Vagina (tissue), 2 donors: ENCODE measurements around the gene XRCC4. TPM values are rescaled to one million over a fixed set of nuclear protein-coding genes. Genes with fewer than 3 reads are reported as not detected.

ENCODE experiments used
- DNase-seq, 2 donors: peaks; one replicate each; pipeline ENCODE4 v3.0.0-alpha.2; 2017; ENCODE audit errors: extremely low spot score in 2 of 2
- H3K27ac ChIP-seq: fragments of 200-600 bp; sonication (generic); one replicate; pipeline ENCODE4 v1.5.1; 2019
- H3K27me3 ChIP-seq: fragments of 200-600 bp; sonication (generic); one replicate; pipeline ENCODE4 v1.5.1; 2019
- H3K36me3 ChIP-seq, 2 donors: fragments of 200-600 bp; sonication (generic); one replicate each; pipeline ENCODE4 v1.5.1; 2017 to 2019
- H3K4me1 ChIP-seq: fragments of 200-600 bp; sonication (generic); one replicate; pipeline ENCODE4 v1.5.1; 2019
- H3K4me3 ChIP-seq, 2 donors: fragments of 200-600 bp; sonication (generic); 1 replicate in 1 of 2; 2 replicates in 1 of 2; pipeline ENCODE4 v1.5.1; 2016 to 2019
- H3K9me3 ChIP-seq: fragments of 200-600 bp; sonication (generic); one replicate; pipeline ENCODE4 v1.5.1; 2019
- POLR2A ChIP-seq, 2 donors: fragments of 450-650 bp; IDR thresholded peaks; one replicate each; pipeline ENCODE4 v1.6.1; 2017; ENCODE audit warnings: antibody characterized with exemption in 2 of 2, mild to moderate bottlenecking in 2 of 2, moderate library complexity in 2 of 2
- POLR2AphosphoS5 ChIP-seq, 2 donors: sonication (generic); formaldehyde crosslinking; IDR thresholded peaks; one replicate each; pipeline ENCODE4 v1.9.0; 2017; ENCODE audit warnings: antibody characterized with exemption in 2 of 2, mild to moderate bottlenecking in 2 of 2, low read depth in 1 of 2; ENCODE audit not compliant: insufficient read depth in 1 of 2
- intact Hi-C: fragments of 100-400 bp; cut with DNase I; formaldehyde crosslinking; loops from one replicate; pipeline ENCODE4 v1.15.1; 2023
- total RNA-seq: library from RNA; depleted of rRNA; stranded (reverse); fragments of >200 nt; gene quantifications from one replicate; pipeline ENCODE4 v1.2.3, GENCODE V29; 2016
- TF ChIP-seq, protein P1 (sequence below), 3 experiments: fragments of 450-650 bp in 2 of 3; fragments of 200-600 bp in 1 of 3; sonication (generic) in 1 of 3; IDR thresholded peaks; one replicate each; pipeline ENCODE4 v1.5.1; 2017 to 2019; ENCODE audit warnings: antibody characterized with exemption in 3 of 3, mild to moderate bottlenecking in 2 of 3, moderate library complexity in 2 of 3

The XRCC4 gene
- total RNA-seq, 1 donor from 2014 or later, result 5.4 TPM

DNA sequence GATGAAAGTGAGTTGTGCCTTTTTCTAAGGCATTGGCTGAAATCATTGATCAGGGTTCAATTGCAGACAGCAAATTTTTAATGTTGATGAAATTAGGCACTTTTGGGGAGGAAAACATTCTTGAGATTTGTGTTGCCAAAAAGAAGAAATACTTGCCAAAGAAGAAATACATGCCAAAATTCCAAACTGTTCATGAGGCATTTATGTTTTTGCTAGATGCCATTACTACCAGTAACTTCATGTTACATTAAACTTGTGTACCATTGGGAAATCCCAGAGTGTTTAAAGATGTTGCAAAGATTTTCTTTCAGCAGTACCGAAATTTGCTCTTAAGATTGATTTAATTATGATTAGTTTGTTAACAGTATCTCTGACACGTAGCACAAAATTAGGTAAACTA lies 7.0 kb downstream of the XRCC4 start:
- no peaks in the 10 kb centered on the region for H3K4me1 ChIP-seq
- no peaks in the 10 kb centered on the region for H3K27me3 ChIP-seq
- H3K9me3 ChIP-seq, result no peaks in the 10 kb centered on the region
- DNase-seq, result no peak
- intact Hi-C loops, result no loop called here
- no peak overlapping the region for H3K27ac ChIP-seq
- no peak overlapping the region for H3K4me3 ChIP-seq
- TF ChIP-seq POLR2A (IDR thresholded peaks at IDR 0.05), result no peak
- TF ChIP-seq, protein P1, sequence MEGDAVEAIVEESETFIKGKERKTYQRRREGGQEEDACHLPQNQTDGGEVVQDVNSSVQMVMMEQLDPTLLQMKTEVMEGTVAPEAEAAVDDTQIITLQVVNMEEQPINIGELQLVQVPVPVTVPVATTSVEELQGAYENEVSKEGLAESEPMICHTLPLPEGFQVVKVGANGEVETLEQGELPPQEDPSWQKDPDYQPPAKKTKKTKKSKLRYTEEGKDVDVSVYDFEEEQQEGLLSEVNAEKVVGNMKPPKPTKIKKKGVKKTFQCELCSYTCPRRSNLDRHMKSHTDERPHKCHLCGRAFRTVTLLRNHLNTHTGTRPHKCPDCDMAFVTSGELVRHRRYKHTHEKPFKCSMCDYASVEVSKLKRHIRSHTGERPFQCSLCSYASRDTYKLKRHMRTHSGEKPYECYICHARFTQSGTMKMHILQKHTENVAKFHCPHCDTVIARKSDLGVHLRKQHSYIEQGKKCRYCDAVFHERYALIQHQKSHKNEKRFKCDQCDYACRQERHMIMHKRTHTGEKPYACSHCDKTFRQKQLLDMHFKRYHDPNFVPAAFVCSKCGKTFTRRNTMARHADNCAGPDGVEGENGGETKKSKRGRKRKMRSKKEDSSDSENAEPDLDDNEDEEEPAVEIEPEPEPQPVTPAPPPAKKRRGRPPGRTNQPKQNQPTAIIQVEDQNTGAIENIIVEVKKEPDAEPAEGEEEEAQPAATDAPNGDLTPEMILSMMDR (IDR thresholded peaks at IDR 0.05), result no peak
- no peak for TF ChIP-seq POLR2AphosphoS5 (IDR thresholded peaks at IDR 0.05; ENCODE audit: insufficient read depth in 1 of 2, low read depth in 1 of 2)
- H3K36me3 ChIP-seq, result no peaks in the 10 kb centered on the region

DNA sequence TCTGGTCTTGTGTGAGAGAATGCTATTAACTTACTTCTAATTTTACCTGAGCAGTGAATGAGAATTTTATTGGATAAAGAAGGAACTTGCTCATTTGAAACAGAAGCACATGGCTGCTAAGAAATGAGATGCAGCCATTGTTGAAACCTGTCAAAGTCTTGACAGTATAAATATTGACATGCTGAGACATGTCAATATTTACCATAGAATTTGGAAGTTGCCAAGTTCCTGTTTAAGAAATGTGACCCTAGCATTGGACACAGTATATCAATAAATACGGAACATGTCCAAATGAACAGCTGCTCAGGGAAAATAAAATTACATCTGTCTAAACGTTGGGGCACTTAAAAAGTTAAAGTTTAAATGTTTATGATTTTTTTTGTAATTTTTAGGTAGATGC lies 7.8 kb downstream of the XRCC4 start:
- Histone ChIP-seq H3K27me3 (no peaks in the 10 kb centered on the region), H3K4me3 (no peak overlapping the region), H3K27ac (no peak overlapping the region), H3K4me1 (no peaks in the 10 kb centered on the region), H3K9me3 (no peaks in the 10 kb centered on the region), H3K36me3 (no peaks in the 10 kb centered on the region)
- no peak for DNase-seq
- intact Hi-C loops, result no loop called here
- no peak for TF ChIP-seq POLR2AphosphoS5 (IDR thresholded peaks at IDR 0.05; ENCODE audit: insufficient read depth in 1 of 2, low read depth in 1 of 2)
- no peak for TF ChIP-seq POLR2A (IDR thresholded peaks at IDR 0.05)
- TF ChIP-seq, protein P1 (IDR thresholded peaks at IDR 0.05), result no peak

GRCh38 chr5:83090169-83090568 lies 12.8 kb downstream of the XRCC4 start:
- intact Hi-C loops, result no loop called here
- H3K9me3 ChIP-seq, result no peaks in the 10 kb centered on the region
- no peaks in the 10 kb centered on the region for H3K27me3 ChIP-seq
- DNase-seq, result no peak
- H3K4me3 ChIP-seq, result no peak overlapping the region
- TF ChIP-seq, protein P1 (IDR thresholded peaks at IDR 0.05), result no peak
- no peak for TF ChIP-seq POLR2AphosphoS5 (IDR thresholded peaks at IDR 0.05; ENCODE audit: insufficient read depth in 1 of 2, low read depth in 1 of 2)
- TF ChIP-seq POLR2A (IDR thresholded peaks at IDR 0.05), result no peak
- no peaks in the 10 kb centered on the region for H3K4me1 ChIP-seq
- no peak overlapping the region for H3K27ac ChIP-seq
- no peaks in the 10 kb centered on the region for H3K36me3 ChIP-seq

GRCh38 chr5:83092619-83093018 lies 15.3 kb downstream of the XRCC4 start:
- intact Hi-C loops, result no loop called here
- Histone ChIP-seq H3K36me3 (no peaks in the 10 kb centered on the region), H3K27me3 (no peaks in the 10 kb centered on the region), H3K4me1 (no peaks in the 10 kb centered on the region), H3K9me3 (no peaks in the 10 kb centered on the region), H3K4me3 (no peak overlapping the region), H3K27ac (no peak overlapping the region)
- TF ChIP-seq POLR2AphosphoS5 (IDR thresholded peaks at IDR 0.05; ENCODE audit: insufficient read depth in 1 of 2, low read depth in 1 of 2), result no peak
- no peak for TF ChIP-seq POLR2A (IDR thresholded peaks at IDR 0.05)
- TF ChIP-seq, protein P1 (IDR thresholded peaks at IDR 0.05), result no peak
- no peak for DNase-seq

GRCh38 chr5:83093692-83094091 lies 16.3 kb downstream of the XRCC4 start:
- Histone ChIP-seq H3K27ac (no peak overlapping the region), H3K36me3 (no peaks in the 10 kb centered on the region), H3K4me3 (no peak overlapping the region), H3K4me1 (no peaks in the 10 kb centered on the region), H3K9me3 (no peaks in the 10 kb centered on the region), H3K27me3 (no peaks in the 10 kb centered on the region)
- intact Hi-C loops, result no loop called here
- no peak for DNase-seq
- TF ChIP-seq POLR2A (IDR thresholded peaks at IDR 0.05) (no peak), POLR2AphosphoS5 (IDR thresholded peaks at IDR 0.05; ENCODE audit: insufficient read depth in 1 of 2, low read depth in 1 of 2) (no peak)
- TF ChIP-seq, protein P1 (IDR thresholded peaks at IDR 0.05), result no peak
